ENCODE measurements around the gene TNNI2.

GRCh38 chr11:1830004-1830321 is 8.8 kb upstream of the TNNI2 start:
- no peak for TF ChIP-seq CTCF (IDR thresholded peaks at IDR 0.05; ENCODE audit: low read length)
- no peak for TF ChIP-seq EZH2phosphoT487 (IDR thresholded peaks at IDR 0.05; ENCODE audit: low read length)
